Neuronal stem cell (in vitro differentiated cells): Measurements from ENCODE around the gene TSBP1.
A peak's percentile ranks its signal among the peaks of the same experiment; 100 is the strongest.

ENCODE experiments used
- DNase-seq: peaks from one replicate; pipeline ENCODE4 v3.0.0-alpha.2; 2013; ENCODE audit warnings: low spot score
- H2AFZ ChIP-seq: one replicate; pipeline ENCODE4 v1.6.1; 2013; ENCODE audit warnings: mild to moderate bottlenecking, low read length, inconsistent platforms
- H2AK5ac ChIP-seq: 2 replicates; pipeline ENCODE4 v1.6.1; 2013; ENCODE audit warnings: low read depth, mild to moderate bottlenecking, inconsistent platforms, low read length, moderate library complexity, mixed read lengths
- H2BK120ac ChIP-seq: 2 replicates; pipeline ENCODE4 v1.6.1; 2013; ENCODE audit warnings: low read depth, mild to moderate bottlenecking, inconsistent platforms, low read length, moderate library complexity, mixed read lengths
- H2BK12ac ChIP-seq: one replicate; pipeline ENCODE4 v1.6.1; 2013; ENCODE audit warnings: low read length, inconsistent platforms
- H2BK15ac ChIP-seq: 2 replicates; pipeline ENCODE4 v1.6.1; 2013; ENCODE audit warnings: mild to moderate bottlenecking, low read length, inconsistent platforms, mixed read lengths
- H2BK5ac ChIP-seq: one replicate; pipeline ENCODE4 v1.6.1; 2013; ENCODE audit warnings: inconsistent platforms, mild to moderate bottlenecking, low read length, moderate library complexity
- H3K14ac ChIP-seq: one replicate; pipeline ENCODE4 v1.6.1; 2013; ENCODE audit warnings: low read length, inconsistent platforms
- H3K18ac ChIP-seq: 2 replicates; pipeline ENCODE4 v1.6.1; 2013; ENCODE audit warnings: low read length, inconsistent platforms
- H3K23ac ChIP-seq: 2 replicates; pipeline ENCODE4 v1.6.1; 2013; ENCODE audit warnings: low read depth, mild to moderate bottlenecking, mixed read lengths, low read length, inconsistent platforms; ENCODE audit not compliant: poor library complexity
- H3K27ac ChIP-seq: replicated peaks from 3 replicates; pipeline ENCODE4 v1.5.1; 2013; ENCODE audit warnings: low read length, inconsistent platforms
- H3K27me3 ChIP-seq, 3 experiments: 2 replicates each; pipeline ENCODE4 v1.6.1; 2013; ENCODE audit warnings: low read length in 3 of 3, mild to moderate bottlenecking in 2 of 3, inconsistent platforms in 1 of 3, low read depth in 1 of 3, mixed read lengths in 1 of 3, moderate library complexity in 1 of 3; ENCODE audit not compliant: control insufficient read depth in 3 of 3, insufficient read depth in 3 of 3
- H3K36me3 ChIP-seq, 2 donors: replicated peaks in 1 of 2; 2 replicates each; pipeline ENCODE4 v1.6.1; 2013; ENCODE audit warnings: low read length in 2 of 2; ENCODE audit not compliant: control insufficient read depth in 2 of 2, insufficient read depth in 2 of 2
- H3K4ac ChIP-seq: 2 replicates; pipeline ENCODE4 v1.6.1; 2013; ENCODE audit warnings: inconsistent platforms, mild to moderate bottlenecking, low read length, moderate library complexity
- H3K4me1 ChIP-seq, 2 donors: 1 replicate in 1 of 2; 2 replicates in 1 of 2; pipeline ENCODE4 v1.6.1; 2013; ENCODE audit warnings: low read length in 2 of 2, low read depth in 1 of 2; ENCODE audit not compliant: control insufficient read depth in 2 of 2, insufficient read depth in 1 of 2
- H3K4me2 ChIP-seq: one replicate; pipeline ENCODE4 v1.6.1; 2013; ENCODE audit warnings: mild to moderate bottlenecking, low read length, inconsistent platforms; ENCODE audit not compliant: insufficient read depth, poor library complexity, severe bottlenecking
- H3K4me3 ChIP-seq, 2 donors: 2 replicates each; pipeline ENCODE4 v1.5.1; 2013; ENCODE audit warnings: low read length in 2 of 2, mild to moderate bottlenecking in 2 of 2, inconsistent platforms in 1 of 2, moderate library complexity in 1 of 2
- H3K79me1 ChIP-seq: one replicate; pipeline ENCODE4 v1.6.1; 2013; ENCODE audit warnings: low read depth, mild to moderate bottlenecking, inconsistent platforms, low read length, moderate library complexity
- H3K9ac ChIP-seq: one replicate; pipeline ENCODE4 v1.6.1; 2013; ENCODE audit warnings: mild to moderate bottlenecking, low read depth, low read length, inconsistent platforms; ENCODE audit not compliant: poor library complexity
- H3K9me3 ChIP-seq, 2 donors: replicated peaks in 1 of 2; 2 replicates each; pipeline versions ENCODE3 to v1.6.1; 2013; ENCODE audit warnings: low read length in 2 of 2, mild to moderate bottlenecking in 2 of 2, inconsistent platforms in 1 of 2, low read depth in 1 of 2, mixed read lengths in 1 of 2, moderate library complexity in 1 of 2; ENCODE audit not compliant: control insufficient read depth in 2 of 2, insufficient read depth in 1 of 2
- H4K8ac ChIP-seq: one replicate; pipeline ENCODE4 v1.6.1; 2013; ENCODE audit warnings: low read depth, mild to moderate bottlenecking, inconsistent platforms, low read length, moderate library complexity
- H4K91ac ChIP-seq: one replicate; pipeline ENCODE4 v1.6.1; 2013; ENCODE audit warnings: low read length, low read depth, mild to moderate bottlenecking, inconsistent platforms; ENCODE audit not compliant: poor library complexity
- WGBS, 2 donors: extraction: QIAGEN DNeasy Blood & Tissue Kit; methylation state at CpG; one replicate each; pipeline ENCODE4 v1.1.7; 2013; ENCODE audit warnings: missing lambda C conversion rate in 2 of 2, mixed read lengths in 1 of 2; ENCODE audit not compliant: insufficient read length in 2 of 2, insufficient replicate concordance in 1 of 2; ENCODE audit errors: extremely low coverage in 2 of 2; 5-methylcytosine and 5-hydroxymethylcytosine counted together

TSBP1 gene

GRCh38 chr6:32255199-32256153 lies 116.2 kb downstream of the TSBP1 start:
- Histone ChIP-seq H2AFZ (peak overlapping the region; percentile 85), H3K36me3 (no peaks in the 10 kb centered on the region), H3K27ac (peak overlapping the region; percentile 87), H3K4me3 (peak overlapping the region; percentile 23 to 64), H2BK120ac (no peak overlapping the region), H2BK12ac (no peak overlapping the region), H4K8ac (peak overlapping the region; percentile 43), H3K4me1 (peaks cover 3 to 8% of the 10 kb centered on the region in 2 donors), H4K91ac (no peak overlapping the region), H3K9me3 (no peaks in the 10 kb centered on the region), H3K27me3 (no peaks in the 10 kb centered on the region), H2BK15ac (no peak overlapping the region), H3K79me1 (no peaks in the 10 kb centered on the region), H3K14ac (no peak overlapping the region), H3K9ac (no peak overlapping the region), H3K23ac (peak overlapping the region; percentile 5), H3K18ac (peak overlapping the region; percentile 87), H3K4me2 (peak overlapping the region; percentile 56), H3K4ac (no peak overlapping the region), H2BK5ac (no peak overlapping the region), H2AK5ac (no peak overlapping the region)
- peak; percentile 68 for DNase-seq
- WGBS, 2 donors, result no CpG with 5 or more reads among the region's 30 CpGs

GRCh38 chr6:32254761-32255198 lies 116.9 kb downstream of the TSBP1 start:
- no peak for DNase-seq
- H3K4me2 ChIP-seq, result peak overlapping the region; percentile 56
- peak overlapping the region; percentile 17 for H3K14ac ChIP-seq
- H3K79me1 ChIP-seq, result no peaks in the 10 kb centered on the region
- peak overlapping the region; percentile 55 for H3K23ac ChIP-seq
- H2BK15ac ChIP-seq, result no peak overlapping the region
- H3K4me3 ChIP-seq, result peak overlapping the region in 1 of 2 donors; percentile 64
- no peaks in the 10 kb centered on the region for H3K27me3 ChIP-seq
- no peaks in the 10 kb centered on the region for H3K9me3 ChIP-seq
- peak overlapping the region; percentile 43 for H4K8ac ChIP-seq
- no peaks in the 10 kb centered on the region for H3K36me3 ChIP-seq
- H2BK12ac ChIP-seq, result no peak overlapping the region
- H2AK5ac ChIP-seq, result no peak overlapping the region
- no peak overlapping the region for H2BK120ac ChIP-seq
- peak overlapping the region; percentile 85 for H2AFZ ChIP-seq
- H3K18ac ChIP-seq, result peak overlapping the region; percentile 87
- WGBS, 2 donors, result no CpG with 5 or more reads among the region's 12 CpGs
- peaks cover 3 to 8% of the 10 kb centered on the region in 2 donors for H3K4me1 ChIP-seq
- no peak overlapping the region for H2BK5ac ChIP-seq
- no peak overlapping the region for H3K27ac ChIP-seq
- peak overlapping the region; percentile 96 for H4K91ac ChIP-seq
- peak overlapping the region; percentile 76 for H3K4ac ChIP-seq
- no peak overlapping the region for H3K9ac ChIP-seq

GRCh38 chr6:32252331-32253009 lies 119.2 kb downstream of the TSBP1 start:
- no peak overlapping the region for H4K91ac ChIP-seq
- H3K9me3 ChIP-seq, result peaks cover 4% of the 10 kb centered on the region in 2 donors
- WGBS, 2 donors, result no CpG with 5 or more reads among the region's 2 CpGs
- DNase-seq, result no peak
- H2BK12ac ChIP-seq, result no peak overlapping the region
- H3K4me3 ChIP-seq, result no peak overlapping the region
- no peaks in the 10 kb centered on the region for H3K79me1 ChIP-seq
- no peak overlapping the region for H2BK15ac ChIP-seq
- no peak overlapping the region for H3K23ac ChIP-seq
- no peak overlapping the region for H3K14ac ChIP-seq
- no peak overlapping the region for H2AFZ ChIP-seq
- H2AK5ac ChIP-seq, result no peak overlapping the region
- H3K4me1 ChIP-seq, result peaks cover 3 to 8% of the 10 kb centered on the region in 2 donors
- H3K27ac ChIP-seq, result no peak overlapping the region
- no peaks in the 10 kb centered on the region for H3K27me3 ChIP-seq
- H3K36me3 ChIP-seq, result no peaks in the 10 kb centered on the region
- H3K18ac ChIP-seq, result no peak overlapping the region
- H3K4ac ChIP-seq, result no peak overlapping the region
- no peak overlapping the region for H3K4me2 ChIP-seq
- no peak overlapping the region for H2BK120ac ChIP-seq
- no peak overlapping the region for H2BK5ac ChIP-seq
- H4K8ac ChIP-seq, result no peak overlapping the region
- H3K9ac ChIP-seq, result no peak overlapping the region

- Histone ChIP-seq H3K36me3 (no peaks in the 10 kb centered on the region), H4K8ac (no peak overlapping the region), H3K4me1 (no peaks in the 10 kb centered on the region), H3K9me3 (peaks cover 4% of the 10 kb centered on the region in 2 donors), H2BK5ac (no peak overlapping the region), H3K79me1 (no peaks in the 10 kb centered on the region), H2BK120ac (no peak overlapping the region), H3K4me3 (no peak overlapping the region), H2AK5ac (no peak overlapping the region), H3K14ac (no peak overlapping the region), H3K4me2 (no peak overlapping the region), H2BK15ac (no peak overlapping the region), H2BK12ac (no peak overlapping the region), H2AFZ (no peak overlapping the region), H3K9ac (no peak overlapping the region), H3K23ac (no peak overlapping the region), H3K4ac (no peak overlapping the region), H3K27ac (no peak overlapping the region), H3K18ac (no peak overlapping the region), H3K27me3 (no peaks in the 10 kb centered on the region), H4K91ac (no peak overlapping the region)
- no CpG with 5 or more reads among the region's 2 CpGs for WGBS, 2 donors
- DNase-seq, result no peak
These were observed 122.4 kb downstream of the TSBP1 start for GRCh38 chr6:32249262-32249661.
